H9 (cell line): ENCODE data around the gene CLCA4. TPM values are rescaled to one million over a fixed set of nuclear protein-coding genes. Genes with fewer than 3 reads are reported as not detected.

ENCODE experiments used
- DNase-seq: peaks from one replicate; pipeline ENCODE4 v3.0.0-alpha.2; 2017
- H2AFZ ChIP-seq: one replicate; pipeline ENCODE4 v1.6.1; 2013; ENCODE audit warnings: mild to moderate bottlenecking, low read length, control low read depth, moderate library complexity
- H2AK5ac ChIP-seq: 2 replicates; pipeline ENCODE4 v1.6.1; 2013; ENCODE audit warnings: low read length, control low read depth, mixed read lengths; ENCODE audit not compliant: insufficient read length
- H2BK120ac ChIP-seq: one replicate; pipeline ENCODE4 v1.6.1; 2013; ENCODE audit warnings: low read depth, mild to moderate bottlenecking, low read length, control low read depth, inconsistent platforms; ENCODE audit not compliant: poor library complexity, severe bottlenecking
- H2BK12ac ChIP-seq: 2 replicates; pipeline ENCODE4 v1.6.1; 2013; ENCODE audit warnings: low read length, control low read depth, mixed read lengths, low read depth; ENCODE audit not compliant: insufficient read length
- H2BK15ac ChIP-seq: 2 replicates; pipeline ENCODE4 v1.6.1; 2013; ENCODE audit warnings: low read depth, low read length, control low read depth
- H2BK20ac ChIP-seq: one replicate; pipeline ENCODE4 v1.6.1; 2013; ENCODE audit warnings: low read depth, mild to moderate bottlenecking, low read length, control low read depth, inconsistent platforms; ENCODE audit not compliant: poor library complexity, severe bottlenecking
- H2BK5ac ChIP-seq: 2 replicates; pipeline ENCODE4 v1.6.1; 2013; ENCODE audit warnings: low read length, control low read depth, mixed read lengths; ENCODE audit not compliant: insufficient read length
- H3K14ac ChIP-seq: 2 replicates; pipeline ENCODE4 v1.6.1; 2013; ENCODE audit warnings: low read length, control low read depth; ENCODE audit not compliant: insufficient read depth
- H3K18ac ChIP-seq: 2 replicates; pipeline ENCODE4 v1.6.1; 2013; ENCODE audit warnings: low read depth, mild to moderate bottlenecking, mixed read lengths, low read length, control low read depth; ENCODE audit not compliant: insufficient read length
- H3K23ac ChIP-seq: 2 replicates; pipeline ENCODE4 v1.6.1; 2013; ENCODE audit warnings: low read length, control low read depth, mixed read lengths, low read depth; ENCODE audit not compliant: insufficient read length
- H3K23me2 ChIP-seq: 2 replicates; pipeline ENCODE4 v1.6.1; 2013; ENCODE audit warnings: low read depth, mild to moderate bottlenecking, mixed read lengths, low read length, control low read depth; ENCODE audit not compliant: insufficient read length, poor library complexity, severe bottlenecking
- H3K27ac ChIP-seq: 2 replicates; pipeline ENCODE4 v1.5.1; 2013; ENCODE audit warnings: low read length, control low read depth, mixed read lengths, low read depth; ENCODE audit not compliant: insufficient read length
- H3K27me3 ChIP-seq: 2 replicates; pipeline ENCODE4 v1.6.1; 2013; ENCODE audit warnings: low read length, control low read depth, inconsistent platforms; ENCODE audit not compliant: insufficient read depth
- H3K4ac ChIP-seq: 2 replicates; pipeline ENCODE4 v1.6.1; 2013; ENCODE audit warnings: low read depth, mild to moderate bottlenecking, control low read depth, inconsistent platforms, low read length, moderate library complexity
- H3K4me1 ChIP-seq: 2 replicates; pipeline ENCODE4 v1.6.1; 2013; ENCODE audit warnings: low read length, control low read depth, inconsistent platforms; ENCODE audit not compliant: insufficient read depth
- H3K4me2 ChIP-seq: 2 replicates; pipeline ENCODE4 v1.6.1; 2013; ENCODE audit warnings: low read length, control low read depth, mixed read lengths; ENCODE audit not compliant: insufficient read length, insufficient read depth
- H3K56ac ChIP-seq: 2 replicates; pipeline ENCODE4 v1.6.1; 2013; ENCODE audit warnings: low read depth, mild to moderate bottlenecking, mixed read lengths, low read length, control low read depth; ENCODE audit not compliant: insufficient read length
- H3K79me1 ChIP-seq: 2 replicates; pipeline ENCODE4 v1.6.1; 2013; ENCODE audit warnings: low read depth, mild to moderate bottlenecking, moderate library complexity, low read length, control low read depth, inconsistent platforms; ENCODE audit not compliant: insufficient read depth, poor library complexity, severe bottlenecking
- H3K79me2 ChIP-seq: 2 replicates; pipeline ENCODE4 v1.6.1; 2013; ENCODE audit warnings: low read length, control low read depth, inconsistent platforms; ENCODE audit not compliant: insufficient read depth
- H3K9ac ChIP-seq: 2 replicates; pipeline ENCODE4 v1.6.1; 2013; ENCODE audit warnings: low read length, control low read depth, mixed read lengths; ENCODE audit not compliant: insufficient read length; ENCODE audit errors: extremely low read depth
- H3K9me3 ChIP-seq: one replicate; pipeline ENCODE4 v1.6.1; 2013; ENCODE audit warnings: low read depth, low read length, inconsistent platforms; ENCODE audit not compliant: control insufficient read depth
- H3T11ph ChIP-seq: one replicate; pipeline ENCODE4 v1.6.1; 2013; ENCODE audit warnings: mild to moderate bottlenecking, low read length, control low read depth, inconsistent platforms
- H4K20me1 ChIP-seq: one replicate; pipeline ENCODE4 v1.6.1; 2013; ENCODE audit not compliant: control insufficient read depth, insufficient read length, insufficient read depth
- H4K5ac ChIP-seq: 2 replicates; pipeline ENCODE4 v1.6.1; 2013; ENCODE audit warnings: low read depth, mild to moderate bottlenecking, mixed read lengths, low read length, control low read depth; ENCODE audit not compliant: insufficient read length
- H4K8ac ChIP-seq: replicated peaks from 2 replicates; pipeline ENCODE4 v1.6.1; 2013; ENCODE audit warnings: low read length, control low read depth, mixed read lengths, low read depth; ENCODE audit not compliant: insufficient read length
- H4K91ac ChIP-seq: 2 replicates; pipeline ENCODE4 v1.6.1; 2013; ENCODE audit warnings: low read depth, mild to moderate bottlenecking, moderate library complexity, mixed read lengths, low read length, control low read depth; ENCODE audit not compliant: insufficient read length
- H3K27ac Mint-ChIP-seq, 3 experiments: 2 replicates in 2 of 3; 3 replicates in 1 of 3; pipeline ENCODE4 v1.8.0; 2020 to 2021; ENCODE audit warnings: mixed read lengths in 3 of 3, mild to moderate bottlenecking in 1 of 3, moderate library complexity in 1 of 3
- H3K27me3 Mint-ChIP-seq: 2 replicates; pipeline ENCODE4 v1.8.0; 2021; ENCODE audit warnings: low read depth, mild to moderate bottlenecking, moderate library complexity, mixed read lengths
- H3K36me3 Mint-ChIP-seq, 3 experiments: 2 replicates in 2 of 3; 3 replicates in 1 of 3; pipeline ENCODE4 v1.8.0; 2020 to 2021; ENCODE audit warnings: low read depth in 3 of 3, mixed read lengths in 3 of 3; ENCODE audit not compliant: insufficient read depth in 1 of 3
- H3K4me1 Mint-ChIP-seq, 2 experiments: 2 replicates each; pipeline ENCODE4 v1.8.0; 2020; ENCODE audit warnings: mixed read lengths in 2 of 2
- H3K4me3 Mint-ChIP-seq, 2 experiments: 2 replicates in 1 of 2; 3 replicates in 1 of 2; pipeline ENCODE4 v1.8.0; 2020 to 2021; ENCODE audit warnings: mild to moderate bottlenecking in 2 of 2, mixed read lengths in 2 of 2, moderate library complexity in 1 of 2
- H3K9me3 Mint-ChIP-seq, 2 experiments: 2 replicates in 1 of 2; 3 replicates in 1 of 2; pipeline ENCODE4 v1.8.0; 2020; ENCODE audit warnings: mild to moderate bottlenecking in 2 of 2, mixed read lengths in 2 of 2, moderate library complexity in 1 of 2
- WGBS: extraction: QIAGEN DNeasy Blood & Tissue Kit; methylation state at CpG from one replicate; pipeline ENCODE4 v1.1.7; 2013; ENCODE audit warnings: missing lambda C conversion rate, low lambda C conversion rate, mixed read lengths; ENCODE audit not compliant: insufficient read length; ENCODE audit errors: extremely low coverage; 5-methylcytosine and 5-hydroxymethylcytosine counted together
- total RNA-seq: library from RNA; stranded (reverse); gene quantifications from 2 replicates; pipeline ENCODE4 v1.2.1, GENCODE V29; 2021
- TF ChIP-seq, protein P1 (sequence below): fragments of 200-600 bp; sonication (generic); conservative IDR thresholded peaks from 3 replicates; pipeline ENCODE4 v1.8.0; 2021; ENCODE audit warnings: antibody characterized with exemption, mild to moderate bottlenecking

Gene CLCA4
- total RNA-seq, 1 experiment from 2014 or later = not detected

DNA sequence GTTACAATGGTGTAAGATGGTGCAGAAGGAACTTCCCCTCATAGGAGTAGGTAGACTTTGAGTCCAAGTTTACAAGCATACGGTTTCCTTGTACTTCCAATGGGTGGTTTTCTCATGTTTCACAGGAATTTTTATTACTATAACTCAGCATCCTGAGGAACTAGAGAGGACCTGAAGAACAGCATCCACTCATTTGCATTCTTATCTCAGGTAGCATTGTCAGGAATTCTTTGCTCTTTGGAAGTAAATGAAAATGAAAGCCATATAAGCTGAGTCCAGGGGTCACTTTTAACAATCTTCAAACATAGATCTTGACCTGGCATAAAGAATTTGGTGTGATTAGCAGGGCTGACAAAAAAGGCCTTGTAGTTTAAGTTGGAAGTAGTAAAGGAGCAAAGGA lies 34.4 kb downstream of the CLCA4 start:
- Histone ChIP-seq H3K56ac (no peak overlapping the region), H3K9me3 (no peaks in the 10 kb centered on the region), H3K79me2 (no peaks in the 10 kb centered on the region), H2BK15ac (no peak overlapping the region), H2AFZ (no peak overlapping the region), H2BK5ac (no peak overlapping the region), H3K23ac (no peak overlapping the region), H4K5ac (no peak overlapping the region), H2BK12ac (no peak overlapping the region), H2BK20ac (no peak overlapping the region), H2AK5ac (no peak overlapping the region), H3K14ac (no peak overlapping the region), H3K27ac (no peak overlapping the region), H4K8ac (no peak overlapping the region), H3K23me2 (no peaks in the 10 kb centered on the region), H3K4me1 (no peaks in the 10 kb centered on the region), H3K18ac (no peak overlapping the region), H3T11ph (no peak overlapping the region), H2BK120ac (no peak overlapping the region), H4K91ac (no peak overlapping the region), H3K79me1 (no peaks in the 10 kb centered on the region), H4K20me1 (no peaks in the 10 kb centered on the region), H3K4me2 (no peak overlapping the region), H3K27me3 (no peaks in the 10 kb centered on the region), H3K9ac (no peak overlapping the region), H3K4ac (no peak overlapping the region)
- Mint-ChIP-seq H3K27ac (no peak overlapping the region), H3K4me3 (no peak overlapping the region), H3K9me3 (no peaks in the 10 kb centered on the region), H3K4me1 (no peaks in the 10 kb centered on the region), H3K36me3 (no peaks in the 10 kb centered on the region), H3K27me3 (no peaks in the 10 kb centered on the region)
- no peak for DNase-seq
- WGBS = no CpG with 5 or more reads among the region's 1 CpG
- TF ChIP-seq, protein P1, sequence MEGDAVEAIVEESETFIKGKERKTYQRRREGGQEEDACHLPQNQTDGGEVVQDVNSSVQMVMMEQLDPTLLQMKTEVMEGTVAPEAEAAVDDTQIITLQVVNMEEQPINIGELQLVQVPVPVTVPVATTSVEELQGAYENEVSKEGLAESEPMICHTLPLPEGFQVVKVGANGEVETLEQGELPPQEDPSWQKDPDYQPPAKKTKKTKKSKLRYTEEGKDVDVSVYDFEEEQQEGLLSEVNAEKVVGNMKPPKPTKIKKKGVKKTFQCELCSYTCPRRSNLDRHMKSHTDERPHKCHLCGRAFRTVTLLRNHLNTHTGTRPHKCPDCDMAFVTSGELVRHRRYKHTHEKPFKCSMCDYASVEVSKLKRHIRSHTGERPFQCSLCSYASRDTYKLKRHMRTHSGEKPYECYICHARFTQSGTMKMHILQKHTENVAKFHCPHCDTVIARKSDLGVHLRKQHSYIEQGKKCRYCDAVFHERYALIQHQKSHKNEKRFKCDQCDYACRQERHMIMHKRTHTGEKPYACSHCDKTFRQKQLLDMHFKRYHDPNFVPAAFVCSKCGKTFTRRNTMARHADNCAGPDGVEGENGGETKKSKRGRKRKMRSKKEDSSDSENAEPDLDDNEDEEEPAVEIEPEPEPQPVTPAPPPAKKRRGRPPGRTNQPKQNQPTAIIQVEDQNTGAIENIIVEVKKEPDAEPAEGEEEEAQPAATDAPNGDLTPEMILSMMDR = no peak
